Body of pancreas (tissue), 4 donors: ENCODE results near the gene C15orf62.

Source experiments
- POLR2A ChIP-seq, 3 donors: fragments of 450-650 bp; IDR thresholded peaks; one replicate each; pipeline ENCODE4 v1.6.1; 2016; ENCODE audit warnings: antibody characterized with exemption in 3 of 3, mild to moderate bottlenecking in 2 of 3
- TF ChIP-seq, protein P1 (sequence below), 7 experiments: fragments of 450-650 bp in 4 of 7; fragments of 200-600 bp in 3 of 7; sonication (generic) in 3 of 7; IDR thresholded peaks; one replicate each; pipeline ENCODE4 v1.5.1; 2016 to 2019; ENCODE audit warnings: antibody characterized with exemption in 7 of 7

DNA sequence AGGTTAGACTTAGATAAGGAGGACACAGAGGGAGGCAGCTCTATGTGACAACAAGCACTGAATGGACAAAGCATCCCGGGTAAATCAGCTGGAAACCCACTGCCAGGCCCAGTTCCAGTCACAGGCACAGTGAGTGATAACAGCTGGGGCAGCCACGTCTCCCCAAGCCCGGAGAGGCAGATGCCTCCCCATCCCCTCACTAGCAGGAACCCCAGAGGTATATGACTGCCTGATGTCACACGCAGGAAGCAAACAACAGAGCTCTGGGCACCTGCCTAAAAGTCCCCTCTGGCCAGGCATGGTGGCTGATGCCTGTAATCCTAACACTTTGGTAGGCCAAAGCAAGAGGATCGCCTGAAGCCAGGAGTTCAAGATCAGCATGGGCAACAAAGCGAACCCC, 18.2 kb downstream of the C15orf62 start:
- TF ChIP-seq, protein P1, sequence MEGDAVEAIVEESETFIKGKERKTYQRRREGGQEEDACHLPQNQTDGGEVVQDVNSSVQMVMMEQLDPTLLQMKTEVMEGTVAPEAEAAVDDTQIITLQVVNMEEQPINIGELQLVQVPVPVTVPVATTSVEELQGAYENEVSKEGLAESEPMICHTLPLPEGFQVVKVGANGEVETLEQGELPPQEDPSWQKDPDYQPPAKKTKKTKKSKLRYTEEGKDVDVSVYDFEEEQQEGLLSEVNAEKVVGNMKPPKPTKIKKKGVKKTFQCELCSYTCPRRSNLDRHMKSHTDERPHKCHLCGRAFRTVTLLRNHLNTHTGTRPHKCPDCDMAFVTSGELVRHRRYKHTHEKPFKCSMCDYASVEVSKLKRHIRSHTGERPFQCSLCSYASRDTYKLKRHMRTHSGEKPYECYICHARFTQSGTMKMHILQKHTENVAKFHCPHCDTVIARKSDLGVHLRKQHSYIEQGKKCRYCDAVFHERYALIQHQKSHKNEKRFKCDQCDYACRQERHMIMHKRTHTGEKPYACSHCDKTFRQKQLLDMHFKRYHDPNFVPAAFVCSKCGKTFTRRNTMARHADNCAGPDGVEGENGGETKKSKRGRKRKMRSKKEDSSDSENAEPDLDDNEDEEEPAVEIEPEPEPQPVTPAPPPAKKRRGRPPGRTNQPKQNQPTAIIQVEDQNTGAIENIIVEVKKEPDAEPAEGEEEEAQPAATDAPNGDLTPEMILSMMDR (IDR thresholded peaks at IDR 0.05) = no peak
- no peak for TF ChIP-seq POLR2A (IDR thresholded peaks at IDR 0.05)
